NCI-H1436 (cell line): Measurements from ENCODE around the gene MAP3K20.
"Not testable (repeated sequence)": the region's sequence is repeated elsewhere in the genome, so short reads cannot be mapped to it uniquely, and the experiment has no call there.

Source experiments
- DNase-seq: peaks from one replicate; lab custom pipeline; 2025; lab: John Stamatoyannopoulos, UW

The MAP3K20 gene

GRCh38 chr2:173075781-173076580 lies at the start of gene MAP3K20:
Gene MAP3K20 (plus strand): TSS chr2:173075846. CDS start chr2:173091032, 15,186 bp downstream.
- DNase-seq: peak; percentile 62

DNA sequence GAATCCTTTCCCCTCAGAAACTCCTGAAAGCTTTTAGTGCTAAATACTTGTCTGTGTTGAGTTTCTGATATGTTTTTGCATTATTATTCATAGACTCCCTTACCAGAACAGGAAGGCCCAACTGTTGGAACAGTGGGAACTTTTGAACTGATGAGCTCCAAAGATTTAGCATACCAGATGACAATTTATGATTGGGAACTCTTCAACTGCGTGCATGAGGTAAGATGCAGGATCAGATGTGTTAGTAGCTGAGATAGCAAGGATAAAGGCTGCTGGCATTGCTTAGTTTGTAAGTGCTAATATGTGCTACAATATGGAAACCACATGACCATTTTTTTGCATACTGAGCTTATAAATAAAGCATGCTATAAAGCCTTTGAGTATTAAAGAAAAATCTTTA lies 49.2 kb upstream of the MAP3K20 start:
- DNase-seq: no peak

GRCh38 chr2:173027181-173028128 lies 48.2 kb upstream of the MAP3K20 start:
- peak; percentile 83 for DNase-seq

DNA sequence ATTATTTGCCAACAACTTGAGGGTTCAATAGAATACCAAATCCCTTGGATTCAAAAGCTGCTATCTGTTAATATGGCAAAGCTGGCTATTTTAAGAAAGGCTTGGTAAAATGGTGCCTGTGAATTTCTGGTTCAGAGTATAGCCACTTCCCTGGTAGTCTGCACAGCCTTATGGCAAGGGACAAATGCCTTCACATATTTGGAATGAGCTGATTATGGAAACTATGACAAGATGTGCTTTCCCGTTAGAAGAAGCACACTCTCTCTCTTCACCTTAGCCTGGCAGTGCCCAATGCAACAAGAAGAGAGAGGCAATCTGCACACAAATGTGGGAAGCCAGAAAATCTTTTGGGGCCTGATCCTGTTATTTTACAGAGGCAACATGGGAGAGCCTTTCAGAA lies 47.5 kb upstream of the MAP3K20 start:
- no peak for DNase-seq

DNA sequence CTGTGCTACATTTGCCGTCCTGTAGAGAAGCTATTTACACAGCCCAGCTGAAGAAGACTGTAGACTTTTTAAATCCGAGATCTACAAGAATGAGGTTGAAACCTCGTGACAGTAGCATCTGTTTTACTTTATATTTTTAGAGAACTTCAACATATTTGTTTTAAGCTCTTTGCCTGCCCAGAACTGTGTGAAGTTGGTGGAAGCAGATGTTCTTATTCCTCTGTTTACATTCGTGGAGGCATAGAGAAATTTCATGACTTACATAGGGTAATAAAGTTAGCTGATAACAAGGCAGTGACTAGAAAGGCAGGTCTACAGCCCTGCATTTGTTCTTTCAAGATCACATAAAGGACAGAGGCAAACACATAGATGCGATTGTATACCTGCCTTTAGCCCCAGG lies 47.0 kb upstream of the MAP3K20 start:
- DNase-seq: no peak

- no peak for DNase-seq
Measured at GRCh38 chr2:173030561-173031490, 44.8 kb upstream of the MAP3K20 start.

DNA sequence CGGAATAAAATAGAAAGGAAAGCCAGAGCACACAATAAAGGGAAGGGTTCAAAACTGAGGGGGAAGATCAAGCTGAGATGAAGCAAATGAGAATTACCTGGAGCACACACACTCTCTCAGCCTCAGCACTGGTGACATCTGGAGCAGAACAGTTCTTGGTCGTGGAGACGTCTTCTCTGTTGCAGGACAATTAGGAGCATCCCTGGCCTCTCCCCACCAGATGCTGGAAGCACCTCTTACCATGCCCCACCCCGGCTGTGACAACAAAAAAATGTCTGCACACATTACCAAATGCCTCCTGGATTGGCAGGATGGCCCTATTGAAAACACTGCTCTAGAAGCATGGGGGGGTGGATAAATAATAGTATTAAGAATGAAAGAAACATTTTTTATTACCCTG lies 43.6 kb upstream of the MAP3K20 start:
- no peak for DNase-seq

GRCh38 chr2:173033084-173033483 lies 42.6 kb upstream of the MAP3K20 start:
- DNase-seq: no peak

DNA sequence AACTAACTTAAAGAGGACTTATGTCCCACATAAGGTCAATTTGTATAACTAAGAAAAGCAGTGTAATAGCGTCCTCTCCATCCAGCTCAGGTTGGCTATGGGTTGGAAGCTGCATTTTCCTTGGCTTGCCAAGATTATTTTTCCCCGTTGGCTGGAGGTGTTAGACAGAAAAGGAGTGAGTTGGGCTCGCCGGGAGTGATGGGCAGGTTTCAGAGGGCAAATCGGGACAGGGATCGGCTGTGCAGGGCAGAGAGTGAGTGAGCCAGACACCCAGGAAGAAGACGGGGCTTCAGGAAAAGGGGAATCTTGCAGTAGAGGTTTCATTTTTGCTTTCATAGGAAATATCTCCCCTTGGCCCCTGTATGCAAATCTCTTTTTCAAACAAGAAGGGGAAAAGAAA lies 41.5 kb upstream of the MAP3K20 start:
- DNase-seq: no peak

DNA sequence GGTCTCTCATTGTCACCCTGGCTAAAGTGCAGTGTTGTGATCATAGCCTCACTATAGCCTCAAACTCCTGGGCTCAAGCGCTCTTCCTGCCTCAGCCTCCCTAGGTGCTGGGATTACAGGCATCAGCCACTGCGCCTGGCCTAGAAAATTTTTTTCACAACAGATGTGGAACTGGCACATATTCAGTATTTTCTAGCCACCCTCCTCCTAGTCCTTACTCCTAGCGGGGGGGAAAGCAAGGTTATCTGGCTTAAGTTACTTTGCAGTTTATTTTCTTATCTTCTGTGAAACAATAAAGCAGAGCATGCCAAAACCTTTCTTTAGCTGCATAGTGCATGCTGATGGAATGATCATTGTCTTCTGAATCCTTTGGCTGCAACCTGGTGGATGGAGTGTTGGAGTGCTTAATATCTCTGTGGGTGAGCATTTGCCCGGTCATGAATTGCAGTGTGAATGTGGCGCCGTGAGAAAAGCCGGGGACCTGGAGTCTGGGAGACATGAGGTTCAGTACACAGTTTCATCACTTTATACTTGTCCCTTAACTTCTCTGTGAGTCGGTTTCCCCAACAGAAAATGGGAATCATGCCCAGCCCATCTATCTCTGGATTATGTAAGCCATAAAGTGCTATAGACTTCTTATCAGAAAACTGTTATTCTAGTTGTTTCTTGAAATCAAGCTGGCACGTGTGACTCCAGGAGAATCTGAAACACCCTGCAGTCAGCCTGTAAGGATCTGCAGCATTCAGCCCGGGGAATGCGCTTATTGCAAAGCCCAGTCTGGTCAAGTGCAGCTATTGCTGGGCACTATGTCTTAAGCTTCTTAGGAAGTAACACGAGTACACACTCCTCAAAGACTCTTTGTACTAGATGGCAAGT lies 38.2 kb upstream of the MAP3K20 start:
- DNase-seq: no peak

DNA sequence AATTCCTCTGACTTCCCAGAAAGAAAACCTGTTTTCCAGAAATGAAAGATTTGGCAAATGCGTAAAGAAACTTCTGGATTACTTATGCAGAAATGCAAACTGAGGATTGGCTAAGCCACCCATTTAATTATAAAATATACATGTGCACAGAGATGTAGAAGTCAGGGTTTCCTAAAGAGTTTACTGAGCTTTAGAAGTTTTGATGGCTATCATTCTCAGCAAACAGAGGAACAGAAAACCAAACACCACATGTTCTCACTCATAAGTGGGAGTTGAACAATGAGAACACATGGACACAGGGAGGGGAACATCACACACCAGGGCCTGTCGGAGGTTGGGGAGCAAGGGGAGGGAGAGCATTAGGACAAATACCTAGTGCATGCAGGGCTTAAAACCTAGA lies 37.4 kb upstream of the MAP3K20 start:
- DNase-seq: not testable (repeated sequence)

DNA sequence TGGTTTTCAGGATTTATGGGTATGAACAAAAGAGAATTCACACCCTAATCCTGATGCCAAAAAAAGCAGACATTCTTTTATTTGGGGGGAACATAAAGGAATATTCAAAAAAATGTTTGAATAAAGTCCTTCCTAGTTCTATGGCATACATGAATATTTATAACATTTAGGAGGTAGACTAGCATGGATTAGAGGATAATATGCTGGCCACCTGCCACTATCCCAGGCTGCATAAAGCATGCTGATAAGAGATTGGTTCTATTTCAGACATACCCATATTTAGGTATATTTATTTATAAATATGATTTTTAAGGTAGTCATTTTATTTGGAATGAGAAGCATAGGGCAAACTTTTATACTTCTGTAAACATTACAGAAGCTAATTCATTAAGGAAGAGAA lies 34.9 kb upstream of the MAP3K20 start:
- DNase-seq: no peak

DNA sequence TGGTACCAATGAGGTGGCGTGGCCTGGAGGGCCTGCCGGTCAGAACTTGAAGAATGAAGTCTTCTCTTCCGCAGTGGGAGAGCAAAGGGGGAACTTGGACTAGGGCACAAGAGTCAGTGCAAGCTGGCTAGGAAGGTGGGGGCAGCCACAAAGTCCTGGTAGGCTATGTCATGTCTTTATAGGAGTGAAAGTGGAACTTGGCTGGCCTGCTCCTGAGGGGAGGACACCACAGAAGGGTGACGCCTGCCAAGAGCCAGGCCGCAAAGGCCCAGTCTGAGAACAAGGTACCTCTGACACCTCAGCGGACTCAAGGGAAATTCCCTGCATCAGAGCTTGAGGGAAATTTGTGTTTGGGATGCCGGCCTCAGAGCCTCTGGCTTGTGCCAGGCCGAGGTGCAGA lies 32.2 kb upstream of the MAP3K20 start:
- no peak for DNase-seq

GRCh38 chr2:173043897-173044519 lies 31.6 kb upstream of the MAP3K20 start:
- no peak for DNase-seq

GRCh38 chr2:173044686-173045085 lies 31.0 kb upstream of the MAP3K20 start:
- DNase-seq: no peak

DNA sequence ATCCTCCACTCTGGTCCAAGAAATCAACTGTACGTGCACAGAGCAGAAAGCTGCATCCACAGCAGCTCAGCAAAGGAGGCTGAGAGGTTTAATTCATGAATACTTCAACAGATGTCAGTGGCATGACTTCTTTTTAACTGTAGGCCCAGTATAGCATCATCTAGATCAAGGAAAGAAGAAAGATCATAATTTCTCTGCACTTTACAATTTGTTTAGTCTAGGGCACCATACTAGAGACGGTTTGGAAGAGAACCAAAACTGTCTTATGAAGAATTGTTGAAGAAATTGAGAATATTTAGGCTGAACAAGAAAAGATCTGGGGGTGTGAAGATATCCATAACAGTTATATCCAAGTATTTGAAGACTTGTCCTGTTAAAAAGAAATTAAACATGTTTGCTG lies 30.5 kb upstream of the MAP3K20 start:
- no peak for DNase-seq

GRCh38 chr2:173048522-173048896 lies 27.1 kb upstream of the MAP3K20 start:
- DNase-seq: no peak

DNA sequence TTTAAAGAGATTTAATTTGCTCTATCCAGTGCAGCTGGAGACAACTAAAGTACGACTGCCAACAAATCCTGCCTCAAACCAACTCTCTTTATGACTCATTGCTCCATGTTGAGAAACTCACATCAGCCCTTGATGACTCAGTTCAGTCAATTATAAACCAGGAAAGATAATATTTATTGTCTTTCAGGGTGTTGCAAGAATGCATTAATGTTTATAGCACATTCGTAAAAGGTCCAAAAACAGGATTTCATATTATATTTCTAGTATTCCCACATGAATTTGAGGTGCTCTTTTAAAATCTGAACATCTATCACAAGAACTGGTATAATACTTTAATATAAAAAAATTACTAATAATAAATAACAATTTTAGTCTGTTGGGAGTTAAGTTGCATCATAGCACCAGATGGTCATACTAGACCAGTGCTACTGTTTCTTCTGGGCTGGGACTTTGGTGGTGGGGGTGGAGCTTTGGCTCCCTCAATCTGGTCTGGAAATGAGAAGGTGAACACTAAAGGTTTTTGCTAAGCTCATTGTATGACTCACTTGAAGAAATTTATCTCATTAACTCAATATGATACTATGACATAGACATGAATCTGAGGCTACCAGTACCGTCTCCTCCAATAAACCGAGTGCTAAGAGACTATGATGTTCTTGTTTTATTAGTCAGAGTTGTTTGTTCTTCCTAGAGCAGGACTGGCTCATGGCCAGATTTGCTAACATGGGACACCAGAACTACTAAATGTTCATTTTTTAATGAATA lies 26.6 kb upstream of the MAP3K20 start:
- no peak for DNase-seq

- no peak for DNase-seq
Measured at GRCh38 chr2:173049831-173050230, 25.8 kb upstream of the MAP3K20 start.

GRCh38 chr2:173050684-173051083 lies 25.0 kb upstream of the MAP3K20 start:
- no peak for DNase-seq
